ENCODE data around the gene IER5L. TPM values are rescaled to one million over a fixed set of nuclear protein-coding genes. Genes with fewer than 3 reads are reported as not detected.

Gene IER5L
- total and polyA plus RNA-seq, 9 of the 15 experiments (the other 6 are each of a cell fraction or from before 2014, with no cell fraction given) = 0.14 to 11.9 (median 0.52) TPM

DNA sequence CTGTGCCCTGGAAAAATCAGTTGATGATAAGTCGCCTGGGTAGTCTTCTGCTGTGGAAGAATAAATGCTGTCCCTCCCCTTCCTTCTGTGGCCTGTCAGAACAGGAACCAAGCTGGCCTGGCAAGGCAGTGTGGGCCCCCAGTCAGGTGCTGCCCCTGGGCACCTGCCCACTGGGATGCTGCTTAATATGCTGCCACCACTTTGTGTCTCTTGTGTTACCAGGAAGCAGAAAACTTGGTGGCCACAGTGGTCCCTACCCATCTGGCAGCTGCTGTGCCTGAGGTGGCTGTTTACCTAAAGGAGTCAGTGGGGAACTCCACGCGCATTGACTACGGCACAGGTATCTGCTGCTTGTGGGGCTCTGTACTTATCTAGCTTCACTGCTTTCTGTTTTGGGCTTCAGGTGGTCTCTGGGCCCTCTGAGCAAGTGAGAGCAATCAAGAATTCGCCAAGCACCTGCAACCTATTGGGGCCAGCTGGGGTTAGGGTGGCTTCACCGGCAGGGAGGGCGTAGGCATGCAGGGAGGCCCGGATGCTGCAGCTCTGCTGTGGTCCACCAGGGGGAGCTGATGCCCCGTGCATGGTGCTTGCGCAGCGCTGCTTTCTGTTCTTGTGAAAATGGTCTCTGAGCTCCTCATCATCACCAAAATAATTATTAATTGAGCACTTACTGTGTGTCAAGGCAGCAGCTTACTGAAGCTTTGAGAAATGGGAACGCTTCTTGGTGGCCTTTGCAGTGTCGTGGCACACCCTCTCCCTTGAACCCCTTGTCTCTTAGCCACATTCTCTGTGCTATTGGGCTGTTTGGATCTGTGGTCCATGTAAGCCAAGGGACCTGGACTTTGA, 46.5 kb downstream of the IER5L start (continued):
- TF ChIP-seq ZNF395 (CRISPR knock-in tag; IDR thresholded peaks at IDR 0.05) (no peak), ZNF592 (IDR thresholded peaks at IDR 0.05) (no peak), POLR2A (conservative IDR thresholded peaks at IDR 0.05) (no peak), ZNF699 (CRISPR knock-in tag; IDR thresholded peaks at IDR 0.05; ENCODE audit: insufficient replicate concordance) (no peak), KLF6 (CRISPR knock-in tag; IDR thresholded peaks at IDR 0.05; ENCODE audit: borderline replicate concordance) (no peak), ELK1 (CRISPR knock-in tag; IDR thresholded peaks at IDR 0.05) (no peak), ETV1 (tag; conservative IDR thresholded peaks at IDR 0.05; ENCODE audit: low read depth) (no peak), ZNF589 (CRISPR knock-in tag; IDR thresholded peaks at IDR 0.05; ENCODE audit: low read depth) (no peak), ZNF3 (CRISPR knock-in tag; IDR thresholded peaks at IDR 0.05) (no peak), SMAD1 (IDR thresholded peaks at IDR 0.05; ENCODE audit: low read depth, low read length, partially characterized antibody) (no peak), NR4A1 (CRISPR knock-in tag; IDR thresholded peaks at IDR 0.05) (no peak), NR4A1 (tag; IDR thresholded peaks at IDR 0.05) (no peak), SAFB2 (IDR thresholded peaks at IDR 0.05; ENCODE audit: borderline replicate concordance, low read depth, low read length, severe bottlenecking) (no peak), CCNT2 (IDR thresholded peaks at IDR 0.05; ENCODE audit: borderline replicate concordance, extremely low read depth, insufficient read length, low read depth, low read length) (no peak), FOXA3 (CRISPR knock-in tag; conservative IDR thresholded peaks at IDR 0.05 in 1 of 2, IDR thresholded peaks at IDR 0.05 in 1 of 2) (no peak), TAF9B (IDR thresholded peaks at IDR 0.05; ENCODE audit: partially characterized antibody) (no peak)
- TF ChIP-seq, protein P1, sequence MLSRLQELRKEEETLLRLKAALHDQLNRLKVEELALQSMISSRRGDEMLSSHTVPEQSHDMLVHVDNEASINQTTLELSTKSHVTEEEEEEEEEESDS (CRISPR knock-in tag; IDR thresholded peaks at IDR 0.05) = no peak
- TF ChIP-seq, protein P2, sequence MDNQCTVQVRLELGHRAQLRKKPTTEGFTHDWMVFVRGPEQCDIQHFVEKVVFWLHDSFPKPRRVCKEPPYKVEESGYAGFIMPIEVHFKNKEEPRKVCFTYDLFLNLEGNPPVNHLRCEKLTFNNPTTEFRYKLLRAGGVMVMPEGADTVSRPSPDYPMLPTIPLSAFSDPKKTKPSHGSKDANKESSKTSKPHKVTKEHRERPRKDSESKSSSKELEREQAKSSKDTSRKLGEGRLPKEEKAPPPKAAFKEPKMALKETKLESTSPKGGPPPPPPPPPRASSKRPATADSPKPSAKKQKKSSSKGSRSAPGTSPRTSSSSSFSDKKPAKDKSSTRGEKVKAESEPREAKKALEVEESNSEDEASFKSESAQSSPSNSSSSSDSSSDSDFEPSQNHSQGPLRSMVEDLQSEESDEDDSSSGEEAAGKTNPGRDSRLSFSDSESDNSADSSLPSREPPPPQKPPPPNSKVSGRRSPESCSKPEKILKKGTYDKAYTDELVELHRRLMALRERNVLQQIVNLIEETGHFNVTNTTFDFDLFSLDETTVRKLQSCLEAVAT (IDR thresholded peaks at IDR 0.05) = no peak

Measured in K562 (cell line).